Neural progenitor cell (in vitro differentiated cells): Measurements from ENCODE around the gene KRT78. TPM values are rescaled to one million over a fixed set of nuclear protein-coding genes. Genes with fewer than 3 reads are reported as not detected.

Experiments
- DNase-seq: peaks from one replicate; pipeline ENCODE4 v3.0.0-alpha.2; 2016; ENCODE audit warnings: low spot score
- H2AFZ ChIP-seq: fragments of 200-600 bp; sonication (generic); replicated peaks from 2 replicates; pipeline ENCODE4 v1.6.1; 2016; ENCODE audit warnings: antibody characterized with exemption
- H3F3A ChIP-seq: fragments of 200-600 bp; sonication (generic); 2 replicates; pipeline ENCODE4 v1.6.1; 2016; ENCODE audit warnings: antibody characterized with exemption, low read depth
- H3K27ac ChIP-seq: fragments of 200-600 bp; sonication (generic); 2 replicates; pipeline ENCODE4 v1.5.1; 2016; ENCODE audit warnings: mild to moderate bottlenecking
- H3K27me3 ChIP-seq: fragments of 200-600 bp; sonication (generic); 2 replicates; pipeline ENCODE4 v1.6.1; 2016; ENCODE audit warnings: mild to moderate bottlenecking, moderate library complexity
- H3K36me3 ChIP-seq: fragments of 200-600 bp; sonication (generic); 2 replicates; pipeline ENCODE4 v1.5.1; 2016
- H3K4me1 ChIP-seq: fragments of 200-600 bp; sonication (generic); 2 replicates; pipeline ENCODE4 v1.6.1; 2016; ENCODE audit warnings: mixed run types
- H3K4me2 ChIP-seq: fragments of 200-600 bp; sonication (generic); 2 replicates; pipeline ENCODE4 v1.6.1; 2016
- H3K4me3 ChIP-seq: fragments of 200-600 bp; sonication (generic); 2 replicates; pipeline ENCODE4 v1.5.1; 2016
- H3K79me2 ChIP-seq: fragments of 200-600 bp; sonication (generic); 2 replicates; pipeline ENCODE4 v1.6.1; 2016; ENCODE audit warnings: low read depth
- H3K9ac ChIP-seq: fragments of 200-600 bp; sonication (generic); 2 replicates; pipeline ENCODE4 v1.6.1; 2016
- H3K9me3 ChIP-seq: fragments of 200-600 bp; sonication (generic); 2 replicates; pipeline ENCODE4 v1.5.1; 2016; ENCODE audit warnings: low read depth
- H4K20me1 ChIP-seq: fragments of 200-600 bp; sonication (generic); 2 replicates; pipeline ENCODE4 v1.6.1; 2016; ENCODE audit warnings: low read depth
- H3K27ac Mint-ChIP-seq: 3 replicates; pipeline ENCODE4 v1.8.0; 2021; ENCODE audit warnings: mixed read lengths
- H3K27me3 Mint-ChIP-seq: 2 replicates; pipeline ENCODE4 v1.8.0; 2022; ENCODE audit warnings: low read depth, mild to moderate bottlenecking, inconsistent platforms, moderate library complexity, mixed read lengths; ENCODE audit not compliant: insufficient read depth
- H3K36me3 Mint-ChIP-seq: 3 replicates; pipeline ENCODE4 v1.8.0; 2021; ENCODE audit warnings: mixed read lengths
- H3K4me1 Mint-ChIP-seq: 3 replicates; pipeline ENCODE4 v1.8.0; 2021; ENCODE audit warnings: mixed read lengths
- H3K4me3 Mint-ChIP-seq: 3 replicates; pipeline ENCODE4 v1.8.0; 2021; ENCODE audit warnings: mild to moderate bottlenecking, moderate library complexity, mixed read lengths
- H3K9me3 Mint-ChIP-seq: 3 replicates; pipeline ENCODE4 v1.8.0; 2020; ENCODE audit warnings: mixed read lengths
- EZH2 ChIP-seq: fragments of 200-600 bp; sonication (generic); IDR thresholded peaks from 2 replicates; pipeline ENCODE4 v1.6.1; 2017; ENCODE audit warnings: antibody characterized with exemption, mild to moderate bottlenecking, moderate library complexity
- EZH2phosphoT487 ChIP-seq: fragments of 200-600 bp; sonication (generic); IDR thresholded peaks from 2 replicates; pipeline ENCODE4 v1.6.1; 2017; ENCODE audit warnings: antibody characterized with exemption
- total RNA-seq: library from RNA; depleted of rRNA; stranded (reverse); fragments of >200 nt; gene quantifications from 2 replicates; pipeline ENCODE4 v1.2.3, GENCODE V29; 2015; ENCODE audit warnings: low replicate concordance
- TF ChIP-seq, protein P1 (sequence below): fragments of 200-600 bp; sonication (generic); IDR thresholded peaks from 2 replicates; pipeline ENCODE4 v1.5.1; 2017; ENCODE audit warnings: antibody characterized with exemption, mild to moderate bottlenecking

KRT78 gene
- total RNA-seq, 1 donor from 2014 or later: not detected

DNA sequence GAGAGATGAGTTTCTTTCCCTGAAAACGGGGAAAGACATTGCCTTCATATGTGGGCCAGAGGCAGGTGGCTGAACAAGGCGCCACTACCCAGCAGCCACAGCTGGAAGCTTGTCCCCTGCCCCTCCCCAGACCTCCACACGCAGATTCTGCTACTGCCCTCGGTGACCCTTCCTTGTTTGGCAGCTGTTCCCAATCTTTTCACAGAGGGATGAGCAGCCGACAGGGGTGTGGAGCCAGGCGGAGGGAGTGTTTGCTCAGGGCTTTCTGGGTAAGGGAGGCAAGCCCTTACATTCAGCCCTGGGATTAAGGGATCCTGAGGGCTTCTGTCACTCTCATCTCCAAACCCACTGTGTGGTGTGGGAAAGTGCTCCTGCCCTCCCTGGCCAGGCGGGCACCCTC lies 30.4 kb downstream of the KRT78 start:
- Histone ChIP-seq H3K4me3 (no peak overlapping the region), H3K36me3 (no peaks in the 10 kb centered on the region), H3K9ac (no peak overlapping the region), H3K4me1 (peaks cover 40% of the 10 kb centered on the region), H2AFZ (no peak overlapping the region), H3K4me2 (peak overlapping the region; percentile 45), H3K27ac (peak overlapping the region; percentile 65), H3K27me3 (no peaks in the 10 kb centered on the region), H3K79me2 (no peaks in the 10 kb centered on the region), H3K9me3 (no peaks in the 10 kb centered on the region), H3F3A (peaks cover 12% of the 10 kb centered on the region), H4K20me1 (no peaks in the 10 kb centered on the region)
- no peak for TF ChIP-seq EZH2phosphoT487
- TF ChIP-seq EZH2: no peak
- TF ChIP-seq, protein P1, sequence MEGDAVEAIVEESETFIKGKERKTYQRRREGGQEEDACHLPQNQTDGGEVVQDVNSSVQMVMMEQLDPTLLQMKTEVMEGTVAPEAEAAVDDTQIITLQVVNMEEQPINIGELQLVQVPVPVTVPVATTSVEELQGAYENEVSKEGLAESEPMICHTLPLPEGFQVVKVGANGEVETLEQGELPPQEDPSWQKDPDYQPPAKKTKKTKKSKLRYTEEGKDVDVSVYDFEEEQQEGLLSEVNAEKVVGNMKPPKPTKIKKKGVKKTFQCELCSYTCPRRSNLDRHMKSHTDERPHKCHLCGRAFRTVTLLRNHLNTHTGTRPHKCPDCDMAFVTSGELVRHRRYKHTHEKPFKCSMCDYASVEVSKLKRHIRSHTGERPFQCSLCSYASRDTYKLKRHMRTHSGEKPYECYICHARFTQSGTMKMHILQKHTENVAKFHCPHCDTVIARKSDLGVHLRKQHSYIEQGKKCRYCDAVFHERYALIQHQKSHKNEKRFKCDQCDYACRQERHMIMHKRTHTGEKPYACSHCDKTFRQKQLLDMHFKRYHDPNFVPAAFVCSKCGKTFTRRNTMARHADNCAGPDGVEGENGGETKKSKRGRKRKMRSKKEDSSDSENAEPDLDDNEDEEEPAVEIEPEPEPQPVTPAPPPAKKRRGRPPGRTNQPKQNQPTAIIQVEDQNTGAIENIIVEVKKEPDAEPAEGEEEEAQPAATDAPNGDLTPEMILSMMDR: no peak
- peaks cover 15% of the 10 kb centered on the region for H3K27me3 Mint-ChIP-seq
- peak overlapping the region; percentile 75 for H3K27ac Mint-ChIP-seq
- peak; percentile 87 for DNase-seq
- no peak overlapping the region for H3K4me3 Mint-ChIP-seq
- no peaks in the 10 kb centered on the region for H3K36me3 Mint-ChIP-seq
- no peaks in the 10 kb centered on the region for H3K9me3 Mint-ChIP-seq
- peaks cover 25% of the 10 kb centered on the region for H3K4me1 Mint-ChIP-seq

DNA sequence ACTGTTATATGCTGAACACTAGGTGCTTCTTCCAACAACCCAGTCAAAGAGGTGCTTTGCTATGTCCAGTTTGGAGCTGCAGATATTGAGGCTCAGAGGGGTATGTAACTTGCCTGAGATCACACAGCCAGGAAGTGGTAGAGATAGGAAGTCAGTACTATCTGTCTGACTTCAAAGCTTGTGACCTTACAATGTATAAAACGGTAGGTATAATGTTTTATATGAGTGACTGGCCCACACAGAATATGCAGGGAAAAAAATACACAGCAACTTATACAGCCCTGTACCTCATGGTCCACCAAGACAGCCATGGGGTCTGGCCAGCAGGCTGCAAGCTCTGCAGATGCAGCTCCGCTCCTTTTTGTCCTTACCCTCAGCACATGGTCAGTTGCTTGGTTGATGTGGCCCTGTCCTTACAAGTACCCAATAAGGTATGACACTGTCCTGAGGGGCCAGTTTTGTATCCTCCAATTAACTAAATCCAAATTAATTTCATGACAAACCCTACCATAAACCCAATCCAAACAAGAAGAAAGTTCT lies 31.0 kb downstream of the KRT78 start:
- TF ChIP-seq EZH2phosphoT487 (no peak), EZH2 (no peak)
- TF ChIP-seq, protein P1: no peak
- Histone ChIP-seq H3F3A (peaks cover 12% of the 10 kb centered on the region), H3K27ac (no peak overlapping the region), H4K20me1 (no peaks in the 10 kb centered on the region), H3K4me2 (no peak overlapping the region), H2AFZ (no peak overlapping the region), H3K36me3 (no peaks in the 10 kb centered on the region), H3K79me2 (no peaks in the 10 kb centered on the region), H3K4me3 (no peak overlapping the region), H3K27me3 (no peaks in the 10 kb centered on the region), H3K4me1 (peaks cover 40% of the 10 kb centered on the region), H3K9ac (no peak overlapping the region), H3K9me3 (no peaks in the 10 kb centered on the region)
- Mint-ChIP-seq H3K4me1 (peaks cover 25% of the 10 kb centered on the region), H3K27me3 (peaks cover 13% of the 10 kb centered on the region), H3K9me3 (no peaks in the 10 kb centered on the region), H3K4me3 (no peak overlapping the region), H3K36me3 (no peaks in the 10 kb centered on the region), H3K27ac (no peak overlapping the region)
- DNase-seq: no peak

DNA sequence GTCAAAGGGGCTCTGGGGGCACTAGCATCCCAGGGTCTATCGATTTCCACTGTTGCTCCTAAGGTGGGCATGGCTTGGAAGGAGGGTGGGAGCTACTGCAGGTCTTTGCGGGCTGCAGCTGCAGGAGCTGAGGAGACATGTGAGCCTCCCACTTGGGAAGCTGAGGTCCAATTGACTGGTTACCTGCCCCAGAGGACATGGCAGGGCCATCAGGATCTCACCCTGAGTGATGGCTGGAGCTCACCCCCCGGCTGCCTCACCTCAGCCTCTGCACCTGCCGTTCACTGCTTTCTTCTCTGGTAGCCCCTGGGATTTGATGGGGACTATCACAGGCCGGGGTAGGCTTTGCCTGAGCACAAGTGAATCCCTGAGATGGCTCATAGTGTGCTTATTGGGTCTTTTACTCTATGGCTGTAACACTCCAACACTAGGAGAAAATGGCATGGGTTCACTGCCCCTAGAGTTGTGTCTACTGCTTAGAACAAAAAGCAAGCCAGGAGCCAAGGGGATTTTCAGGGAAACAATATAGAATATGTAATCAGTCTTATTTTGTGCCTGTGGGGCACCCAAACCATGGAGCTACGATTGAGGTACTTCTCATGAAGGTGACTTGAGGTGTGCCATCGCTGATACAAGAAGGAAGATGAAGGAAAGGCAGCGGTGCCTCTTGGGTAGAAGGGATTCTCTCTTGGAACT lies 31.6 kb downstream of the KRT78 start:
- no peaks in the 10 kb centered on the region for H4K20me1 ChIP-seq
- no peak overlapping the region for H3K4me3 ChIP-seq
- no peak overlapping the region for H3K27ac Mint-ChIP-seq
- H3F3A ChIP-seq: peaks cover 12% of the 10 kb centered on the region
- no peak overlapping the region for H3K9ac ChIP-seq
- no peaks in the 10 kb centered on the region for H3K9me3 ChIP-seq
- no peaks in the 10 kb centered on the region for H3K79me2 ChIP-seq
- H3K4me3 Mint-ChIP-seq: no peak overlapping the region
- no peak overlapping the region for H3K4me2 ChIP-seq
- no peak for DNase-seq
- TF ChIP-seq EZH2phosphoT487 (no peak), EZH2 (no peak)
- TF ChIP-seq, protein P1: no peak
- peaks cover 25% of the 10 kb centered on the region for H3K4me1 Mint-ChIP-seq
- H3K4me1 ChIP-seq: peaks cover 40% of the 10 kb centered on the region
- no peaks in the 10 kb centered on the region for H3K36me3 ChIP-seq
- no peak overlapping the region for H3K27ac ChIP-seq
- no peaks in the 10 kb centered on the region for H3K9me3 Mint-ChIP-seq
- no peaks in the 10 kb centered on the region for H3K36me3 Mint-ChIP-seq
- peaks cover 13% of the 10 kb centered on the region for H3K27me3 Mint-ChIP-seq
- no peaks in the 10 kb centered on the region for H3K27me3 ChIP-seq
- no peak overlapping the region for H2AFZ ChIP-seq
